Keratinocyte (primary cell): ENCODE results near the gene DNAJC8.

Experiments used
- CTCF ChIP-seq, 3 experiments: IDR thresholded peaks in 1 of 3; conservative IDR thresholded peaks in 1 of 3; optimal IDR thresholded peaks in 1 of 3; 2 replicates in 2 of 3; 3 replicates in 1 of 3; pipeline versions ENCODE3 to v1.5.1; 2011; ENCODE audit warnings: low read length in 3 of 3, mild to moderate bottlenecking in 3 of 3, moderate library complexity in 2 of 3, control low read depth in 1 of 3, inconsistent platforms in 1 of 3; ENCODE audit not compliant: insufficient read depth in 2 of 3; ENCODE audit errors: extremely low read depth in 1 of 3
- EZH2 ChIP-seq: IDR thresholded peaks from one replicate; pipeline ENCODE4 v1.6.1; 2012; ENCODE audit warnings: inconsistent platforms, mild to moderate bottlenecking, low read length, moderate library complexity

- TF ChIP-seq EZH2 = no peak
- no peak for TF ChIP-seq CTCF (optimal IDR thresholded peaks at IDR 0.05 in 1 of 3, IDR thresholded peaks at IDR 0.05 in 1 of 3, conservative IDR thresholded peaks at IDR 0.05 in 1 of 3; ENCODE audit: extremely low read depth in 1 of 3, insufficient read depth in 2 of 3, low read length in 3 of 3)
Measured at GRCh38 chr1:28244549-28245251, 11.9 kb upstream of the DNAJC8 start.
